ENCODE measurements around the gene ZNF200.
"Not testable (repeated sequence)": the region's sequence is repeated elsewhere in the genome, so short reads cannot be mapped to it uniquely, and the experiment has no call there.

The ZNF200 gene

DNA sequence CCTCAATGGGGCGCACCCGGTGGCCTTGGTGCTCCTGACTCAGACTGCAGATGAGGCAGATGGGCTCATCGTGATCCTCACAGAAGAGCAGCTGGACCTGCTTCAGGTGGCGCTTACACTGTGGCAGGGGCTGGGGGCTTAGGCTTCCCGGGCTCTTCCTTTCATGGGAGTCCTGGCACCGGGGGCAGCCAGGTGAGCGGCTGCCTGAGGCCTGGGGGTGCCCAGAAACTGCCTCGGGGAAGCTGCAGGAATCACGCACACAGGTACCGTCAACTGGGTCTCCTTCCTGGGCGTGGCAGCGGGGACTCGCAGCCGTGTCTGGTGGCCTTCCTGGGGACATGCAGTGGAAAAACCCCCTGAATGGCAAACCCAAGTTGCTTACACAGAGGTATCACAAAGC lies 14.5 kb upstream of the ZNF200 start:
- DNase-seq (ENCODE audit: low read depth): no peak

- no peak for DNase-seq (ENCODE audit: low read depth)
Observed at GRCh38 chr16:3249020-3249419, 14.1 kb upstream of the ZNF200 start.

DNA sequence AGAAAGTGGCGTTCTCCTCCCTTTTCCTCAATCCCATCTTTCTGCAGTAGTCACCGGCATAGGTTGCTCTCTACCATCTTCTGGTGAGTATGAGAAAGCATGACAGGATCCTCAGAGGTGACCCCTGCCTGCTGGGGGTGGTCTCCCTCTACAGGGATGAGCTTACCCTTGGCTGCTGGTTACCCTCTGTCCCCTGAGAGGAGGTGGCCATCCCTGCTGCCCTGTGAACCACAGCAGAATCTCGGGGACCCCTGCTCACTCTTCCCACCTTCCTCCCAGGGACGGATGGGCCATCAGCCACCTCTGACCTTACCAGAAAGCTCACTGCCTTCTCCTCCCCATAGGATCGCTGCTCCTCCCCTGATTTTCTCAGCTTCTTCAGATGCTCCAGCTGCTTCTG lies 13.6 kb upstream of the ZNF200 start:
- no peak for DNase-seq (ENCODE audit: low read depth)

DNA sequence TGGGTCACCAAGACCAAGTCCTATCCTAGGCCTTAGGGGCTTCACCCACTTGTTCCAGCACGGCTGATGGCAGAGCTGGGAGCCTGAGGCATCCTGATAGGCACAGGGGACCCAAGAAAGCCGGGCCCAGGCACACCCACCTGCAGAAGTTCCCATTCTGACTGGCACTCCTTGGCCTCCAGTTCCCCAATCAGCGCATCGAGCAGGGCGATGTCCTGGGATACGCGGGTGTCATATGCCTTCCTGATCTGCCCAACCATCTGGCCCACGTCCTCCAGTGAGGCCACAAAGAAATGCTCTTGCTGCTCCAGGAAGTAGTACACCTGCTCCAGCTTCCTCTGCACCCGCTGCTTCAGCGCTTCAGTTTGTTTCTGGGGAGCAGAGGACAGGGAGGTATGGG lies 11.9 kb upstream of the ZNF200 start:
- DNase-seq (ENCODE audit: low read depth): no peak

DNA sequence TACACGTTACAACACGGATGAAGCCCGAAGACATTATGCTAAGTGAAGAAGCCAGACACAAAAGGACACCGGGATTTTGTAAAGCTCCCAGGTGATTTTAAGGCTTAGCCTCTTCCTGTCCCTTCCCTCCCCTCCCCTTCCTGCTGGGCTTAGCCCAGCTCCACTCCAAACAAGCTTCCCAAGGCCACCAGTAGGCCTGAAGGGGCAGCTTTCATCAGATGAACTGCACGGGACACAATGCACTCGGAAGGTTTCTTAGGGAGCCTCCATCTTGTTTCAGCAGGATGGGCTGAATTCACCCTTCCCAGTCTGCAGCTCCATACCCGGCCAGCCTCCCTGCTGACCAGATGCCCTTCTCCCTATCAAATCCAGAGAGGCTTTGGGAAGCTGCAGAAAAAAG lies 11.0 kb upstream of the ZNF200 start:
- DNase-seq (ENCODE audit: low read depth): no peak

DNA sequence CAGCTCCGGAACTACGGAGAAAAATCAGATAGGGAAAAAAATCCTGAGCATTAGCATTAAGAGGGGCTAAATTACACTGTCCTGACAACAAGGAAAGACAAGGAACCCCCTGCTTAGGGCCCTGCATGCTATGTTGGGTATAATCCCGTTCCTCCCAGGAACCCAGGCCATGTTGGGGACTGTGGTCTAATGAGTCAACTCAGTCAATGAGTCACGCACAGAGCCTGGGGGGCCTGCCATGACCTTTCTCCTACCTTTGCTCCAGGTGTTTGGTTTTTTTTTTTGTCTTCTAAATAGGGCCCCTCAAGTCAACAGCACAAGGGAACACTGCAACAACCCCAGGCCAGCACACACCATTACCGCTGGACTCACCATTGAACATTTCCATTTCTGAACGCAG lies 8.9 kb upstream of the ZNF200 start:
- no peak for DNase-seq (ENCODE audit: low read depth)

- no peak for DNase-seq (ENCODE audit: low read depth)
Observed at GRCh38 chr16:3242709-3243108, 7.8 kb upstream of the ZNF200 start.

DNA sequence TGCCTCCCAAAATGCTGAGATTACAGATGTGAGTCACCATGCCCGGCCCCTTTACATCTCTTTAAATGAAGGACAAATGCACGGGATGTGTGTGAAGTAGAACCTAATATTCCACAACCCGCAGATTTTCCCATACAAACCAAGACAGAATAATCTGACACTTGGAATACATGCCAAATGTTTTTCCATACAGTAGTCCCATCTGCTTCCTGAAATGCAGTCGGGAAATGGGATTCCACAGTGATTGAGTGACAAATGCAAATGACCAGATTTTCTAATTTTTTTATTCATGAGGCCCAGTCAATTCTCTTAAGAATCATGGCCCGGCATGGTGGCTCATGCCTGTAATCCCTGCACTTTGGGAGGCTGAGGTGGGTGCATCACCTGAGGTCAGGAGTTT lies 6.8 kb upstream of the ZNF200 start:
- DNase-seq (ENCODE audit: low read depth): no peak

DNA sequence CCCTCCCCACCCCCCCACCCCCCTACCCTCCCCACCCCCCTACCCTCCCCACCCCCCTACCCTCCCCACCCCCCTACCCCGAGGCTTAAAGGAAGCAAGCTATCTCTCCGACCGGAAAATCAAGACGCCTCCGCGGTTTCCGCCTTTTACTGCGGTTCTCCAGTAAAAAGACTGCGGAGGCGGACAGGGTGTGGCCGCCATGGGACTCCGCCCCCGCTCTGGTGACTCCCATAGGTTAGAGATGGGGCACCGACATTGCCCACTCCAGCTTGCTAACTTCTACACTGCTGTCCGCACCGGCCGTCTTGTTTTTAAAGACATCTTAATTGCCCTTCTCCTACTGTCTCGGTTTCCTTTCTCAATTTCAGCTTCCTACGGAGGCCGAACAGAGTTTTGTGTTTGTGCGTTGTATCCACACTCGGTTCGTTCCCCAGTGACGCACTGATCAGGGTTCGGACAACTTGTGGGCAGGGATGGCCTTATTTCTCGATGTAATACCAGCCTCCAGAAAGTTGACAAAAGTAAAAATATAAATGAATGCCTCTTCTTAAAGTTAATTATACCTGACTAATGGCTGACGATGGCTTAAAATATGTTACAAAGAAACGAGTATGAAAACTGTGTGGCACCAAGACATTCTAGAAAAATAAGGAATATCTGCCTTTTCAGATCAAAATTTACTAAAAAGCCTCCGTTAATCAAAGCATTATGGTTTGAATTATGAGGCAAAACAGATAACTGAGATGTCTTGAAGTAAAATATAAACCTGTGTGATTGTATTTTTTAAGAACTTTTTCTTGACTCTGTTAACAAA lies 1.1 kb upstream of the ZNF200 start:
- DNase-seq (ENCODE audit: low read depth): no peak

- DNase-seq (ENCODE audit: low read depth): no peak
Observed at GRCh38 chr16:3234543-3234856, 458 bp downstream of the ZNF200 start.

GRCh38 chr16:3223913-3224515 lies 10.9 kb downstream of the ZNF200 start:
- no peak for DNase-seq (ENCODE audit: low read depth)

GRCh38 chr16:3220839-3221238 lies 14.1 kb downstream of the ZNF200 start:
- no peak for DNase-seq (ENCODE audit: low read depth)

GRCh38 chr16:3216263-3216640 lies 18.7 kb downstream of the ZNF200 start:
- no peak for DNase-seq (ENCODE audit: low read depth)

- DNase-seq (ENCODE audit: low read depth): no peak
Observed at GRCh38 chr16:3215601-3216262, 19.2 kb downstream of the ZNF200 start.

GRCh38 chr16:3214904-3215600 lies 19.9 kb downstream of the ZNF200 start:
- DNase-seq (ENCODE audit: low read depth): no peak

- DNase-seq (ENCODE audit: low read depth): no peak
Observed at GRCh38 chr16:3212567-3212966, 22.4 kb downstream of the ZNF200 start.

DNA sequence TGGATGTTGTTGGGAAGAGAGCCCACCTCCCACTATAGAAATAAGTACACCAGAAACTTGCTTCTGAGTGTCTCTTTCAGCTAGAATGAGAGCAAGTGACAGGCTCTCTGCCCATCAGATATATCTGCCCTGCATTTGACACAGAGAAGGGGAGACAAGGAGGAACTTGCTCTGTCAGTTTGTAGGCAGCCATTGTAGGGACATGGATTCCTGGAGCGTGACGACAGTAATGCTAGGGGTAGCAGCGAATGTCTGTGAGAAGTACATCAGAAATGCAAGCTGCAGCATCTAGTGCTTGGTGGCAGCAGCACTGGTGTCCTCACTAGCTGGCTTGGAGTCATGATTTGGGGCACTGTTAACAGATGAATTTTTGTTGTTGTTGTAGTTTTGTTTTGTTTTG lies 23.0 kb downstream of the ZNF200 start:
- DNase-seq (ENCODE audit: low read depth): no peak

GRCh38 chr16:3207086-3207953 lies 27.6 kb downstream of the ZNF200 start:
- DNase-seq (ENCODE audit: low read depth): no peak

GRCh38 chr16:3205939-3206338 lies 29.0 kb downstream of the ZNF200 start:
- not testable (repeated sequence) for DNase-seq (ENCODE audit: low read depth)

- DNase-seq (ENCODE audit: low read depth): no peak
Observed at GRCh38 chr16:3202903-3203539, 31.9 kb downstream of the ZNF200 start.

- DNase-seq (ENCODE audit: low read depth): no peak
Observed at GRCh38 chr16:3198334-3199072, 36.5 kb downstream of the ZNF200 start.
